ENCODE measurements around the gene UBE2L5.
A peak's percentile ranks its signal among the peaks of the same experiment; 100 is the strongest.

The UBE2L5 gene

GRCh38 chr13:30422054-30422839 is at the start of gene UBE2L5:
TSS of gene UBE2L5 (plus strand) at chr13:30422493. CDS start at chr13:30427991, 5,498 bp downstream.
- Histone ChIP-seq H3K4me3 (ENCODE audit: low read depth in 1 of 2, low read length in 2 of 2) (peak within 1 kb of the TSS; percentile 54 to 86), H3K36me3 (ENCODE audit: insufficient read depth, low read length) (no peaks in the 10 kb centered on the region), H3K9me3 (ENCODE audit: insufficient read depth, low read length, severe bottlenecking) (no peaks in the 10 kb centered on the region), H4K20me1 (ENCODE audit: insufficient read depth, low read length) (no peaks in the 10 kb centered on the region), H2AFZ (ENCODE audit: low read depth, low read length) (peak within 1 kb of the TSS; percentile 86), H3K4me1 (ENCODE audit: insufficient read depth, low read length) (peaks cover 54% of the 10 kb centered on the region), H3K27me3 (ENCODE audit: insufficient read depth, low read length, poor library complexity) (no peaks in the 10 kb centered on the region), H3K27ac (ENCODE audit: low read length) (peak within 1 kb of the TSS; percentile 92), H3K79me2 (ENCODE audit: insufficient read depth, low read length) (no peaks in the 10 kb centered on the region), H3K4me2 (ENCODE audit: insufficient read depth, low read length) (peak within 1 kb of the TSS; percentile 93), H3K9ac (ENCODE audit: low read depth, low read length) (peak within 1 kb of the TSS; percentile 69)
- TF ChIP-seq CTCF (IDR thresholded peaks at IDR 0.05; ENCODE audit: borderline replicate concordance, extremely low read depth, low read length, poor library complexity, severe bottlenecking) (no peak), EZH2 (IDR thresholded peaks at IDR 0.05; ENCODE audit: borderline replicate concordance, low read depth, low read length, severe bottlenecking) (no peak)
- peak; percentile 90 for ATAC-seq (ENCODE audit: insufficient read depth, low read depth)
- DNase-seq: peak; percentile 78

- Histone ChIP-seq H2AFZ (ENCODE audit: low read depth, low read length) (peak overlapping the region; percentile 41), H3K9ac (ENCODE audit: low read depth, low read length) (peak overlapping the region; percentile 59), H3K4me3 (ENCODE audit: low read depth in 1 of 2, low read length in 2 of 2) (peak overlapping the region in 1 of 2 experiments; percentile 51; a peak in 2 of 4 replicates), H3K4me2 (ENCODE audit: insufficient read depth, low read length) (peak overlapping the region; percentile 66), H4K20me1 (ENCODE audit: insufficient read depth, low read length) (no peaks in the 10 kb centered on the region), H3K27ac (ENCODE audit: low read length) (peak overlapping the region; percentile 93), H3K9me3 (ENCODE audit: insufficient read depth, low read length, severe bottlenecking) (no peaks in the 10 kb centered on the region), H3K36me3 (ENCODE audit: insufficient read depth, low read length) (peaks cover 11% of the 10 kb centered on the region; the same call in 1 of the 2 replicates), H3K4me1 (ENCODE audit: insufficient read depth, low read length) (peaks cover 98% of the 10 kb centered on the region), H3K27me3 (ENCODE audit: insufficient read depth, low read length, poor library complexity) (no peaks in the 10 kb centered on the region), H3K79me2 (ENCODE audit: insufficient read depth, low read length) (peaks cover 16% of the 10 kb centered on the region)
- TF ChIP-seq EZH2 (IDR thresholded peaks at IDR 0.05; ENCODE audit: borderline replicate concordance, low read depth, low read length, severe bottlenecking) (no peak), CTCF (IDR thresholded peaks at IDR 0.05; ENCODE audit: borderline replicate concordance, extremely low read depth, low read length, poor library complexity, severe bottlenecking) (no peak)
- no peak for ATAC-seq (ENCODE audit: insufficient read depth, low read depth)
- DNase-seq: peak; percentile 61
Observed at GRCh38 chr13:30373727-30374126, 48.6 kb upstream of the UBE2L5 start.

DNA sequence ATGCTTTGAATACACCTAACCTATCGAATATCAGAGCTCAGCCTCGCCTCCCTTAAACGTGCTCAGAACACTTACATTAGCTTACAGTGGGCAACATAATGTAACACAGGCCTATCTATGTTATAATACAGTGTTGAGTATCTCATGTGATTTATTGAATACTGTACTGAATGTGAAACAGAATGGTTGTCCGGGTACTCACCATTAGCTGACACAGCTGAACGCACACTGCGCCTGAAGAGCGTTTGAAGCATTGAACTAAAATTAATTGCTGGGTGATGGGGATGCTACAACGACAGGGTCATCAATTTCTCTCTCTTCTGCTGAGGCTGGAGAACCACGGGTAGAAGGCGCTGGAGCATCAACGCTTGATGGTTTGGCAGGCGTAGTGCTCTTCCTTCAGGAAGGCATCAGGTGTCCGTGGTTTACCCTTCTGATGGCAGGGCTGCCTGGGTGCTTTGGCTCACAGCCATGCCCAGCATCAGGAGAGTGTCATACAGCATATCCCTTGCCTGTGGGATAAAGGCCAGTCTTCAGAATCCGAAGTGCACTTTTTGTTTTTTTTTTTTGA is 46.9 kb upstream of the UBE2L5 start:
- Histone ChIP-seq H3K4me2 (ENCODE audit: insufficient read depth, low read length) (peak overlapping the region; percentile 66), H3K4me1 (ENCODE audit: insufficient read depth, low read length) (peaks cover 90% of the 10 kb centered on the region), H3K79me2 (ENCODE audit: insufficient read depth, low read length) (peaks cover 16% of the 10 kb centered on the region), H3K27ac (ENCODE audit: low read length) (peak overlapping the region; percentile 93), H2AFZ (ENCODE audit: low read depth, low read length) (no peak overlapping the region), H3K27me3 (ENCODE audit: insufficient read depth, low read length, poor library complexity) (no peaks in the 10 kb centered on the region), H3K9me3 (ENCODE audit: insufficient read depth, low read length, severe bottlenecking) (no peaks in the 10 kb centered on the region), H4K20me1 (ENCODE audit: insufficient read depth, low read length) (no peaks in the 10 kb centered on the region), H3K36me3 (ENCODE audit: insufficient read depth, low read length) (peaks cover 7% of the 10 kb centered on the region; the same call in 1 of the 2 replicates), H3K9ac (ENCODE audit: low read depth, low read length) (peak overlapping the region; percentile 59), H3K4me3 (ENCODE audit: low read depth in 1 of 2, low read length in 2 of 2) (peak overlapping the region in 1 of 2 experiments; percentile 38; a peak in 2 of 4 replicates)
- ATAC-seq (ENCODE audit: insufficient read depth, low read depth) (no peak), DNase-seq (peak; percentile 57)
- TF ChIP-seq CTCF (IDR thresholded peaks at IDR 0.05; ENCODE audit: borderline replicate concordance, extremely low read depth, low read length, poor library complexity, severe bottlenecking) (peak; percentile 30), EZH2 (IDR thresholded peaks at IDR 0.05; ENCODE audit: borderline replicate concordance, low read depth, low read length, severe bottlenecking) (no peak)
